Esophagus (tissue), 2 donors: ENCODE results near the gene NFXL1. TPM values are rescaled to one million over a fixed set of nuclear protein-coding genes. Genes with fewer than 3 reads are reported as not detected.

ENCODE experiments used
- H3K27ac ChIP-seq, 2 donors: one replicate each; pipeline ENCODE4 v1.5.1; 2013; ENCODE audit warnings: low read depth in 2 of 2, mild to moderate bottlenecking in 2 of 2, inconsistent platforms in 1 of 2, low read length in 1 of 2, moderate library complexity in 1 of 2
- H3K27me3 ChIP-seq, 2 donors: one replicate each; pipeline ENCODE4 v1.6.1; 2013; ENCODE audit warnings: low read length in 2 of 2, control low read depth in 1 of 2, mild to moderate bottlenecking in 1 of 2; ENCODE audit not compliant: insufficient read depth in 2 of 2, control insufficient read depth in 1 of 2
- H3K36me3 ChIP-seq, 2 donors: one replicate each; pipeline ENCODE4 v1.6.1; 2013; ENCODE audit warnings: low read length in 1 of 2; ENCODE audit not compliant: control insufficient read depth in 2 of 2, insufficient read depth in 2 of 2
- H3K4me1 ChIP-seq, 2 donors: one replicate each; pipeline ENCODE4 v1.6.1; 2013; ENCODE audit warnings: low read length in 1 of 2; ENCODE audit not compliant: control insufficient read depth in 2 of 2, insufficient read depth in 2 of 2
- H3K4me3 ChIP-seq, 2 donors: one replicate each; pipeline ENCODE4 v1.5.1; 2013; ENCODE audit warnings: low read length in 2 of 2, mild to moderate bottlenecking in 2 of 2, low read depth in 1 of 2, moderate library complexity in 1 of 2
- H3K9me3 ChIP-seq, 2 donors: one replicate each; pipeline ENCODE4 v1.6.1; 2013; ENCODE audit warnings: mild to moderate bottlenecking in 2 of 2, low read depth in 1 of 2, low read length in 1 of 2, moderate library complexity in 1 of 2; ENCODE audit not compliant: control insufficient read depth in 2 of 2, insufficient read depth in 1 of 2
- WGBS, 2 donors: extraction: QIAGEN DNeasy Blood & Tissue Kit; methylation state at CpG; one replicate each; pipeline ENCODE4 v1.1.7; 2013; 5-methylcytosine and 5-hydroxymethylcytosine counted together
- polyA plus RNA-seq, 2 donors: library from polyadenylated mRNA; stranded (reverse); fragments of 200-250 nt; gene quantifications; one replicate each; pipeline ENCODE4 v1.2.3, GENCODE V29; 2013
- donor health status: healthy with polysubstance abuse.
- donor health status: Bipolar disorder and iron deficiency.

The NFXL1 gene
- polyA plus RNA-seq, 2 donors: 4.6 to 6.9 TPM

DNA sequence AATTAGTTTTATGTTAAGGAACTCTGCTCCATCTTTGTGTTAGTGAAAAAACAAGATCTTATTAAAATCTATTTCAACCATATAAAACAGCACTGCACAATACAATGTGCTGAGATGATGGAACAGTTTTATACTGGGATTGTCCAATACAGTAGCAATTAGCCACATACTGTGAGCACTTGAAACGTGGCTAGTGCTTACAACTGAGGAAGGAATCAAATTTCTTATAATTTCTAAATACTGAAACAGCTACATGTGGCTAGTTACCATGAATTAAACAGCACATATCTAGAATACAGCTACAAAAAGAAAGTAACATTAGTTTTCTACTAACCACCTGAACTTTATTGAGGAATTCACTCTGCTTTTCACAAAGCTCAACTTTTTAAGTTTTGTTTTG is 14.7 kb downstream of the NFXL1 start:
- Histone ChIP-seq H3K27me3 (no peaks in the 10 kb centered on the region), H3K27ac (no peak overlapping the region), H3K9me3 (no peaks in the 10 kb centered on the region), H3K4me3 (no peak overlapping the region), H3K36me3 (peaks cover 0 to 2% of the 10 kb centered on the region in 2 donors), H3K4me1 (no peaks in the 10 kb centered on the region)
- 72 to 73% methylated on average over 1 of the region's 1 CpG for WGBS, 2 donors

DNA sequence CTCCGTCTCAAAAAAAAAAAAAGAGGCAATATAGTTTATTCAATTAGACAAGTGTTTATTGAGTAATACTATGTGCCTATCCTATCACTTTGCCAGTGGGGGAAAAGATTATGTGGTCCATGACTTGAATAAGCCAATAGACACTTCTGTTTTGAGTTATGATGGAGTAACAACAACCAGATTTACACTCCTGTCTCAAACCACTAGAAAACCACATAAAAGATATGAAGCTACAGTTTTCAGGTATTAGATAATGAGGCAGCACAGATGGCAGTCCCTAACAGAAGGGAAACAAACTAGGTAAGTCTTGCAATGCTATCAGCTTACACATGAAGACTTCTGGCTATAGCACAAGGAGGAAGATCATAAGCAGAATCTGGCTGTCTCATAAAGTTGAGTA is 22.5 kb downstream of the NFXL1 start:
- Histone ChIP-seq H3K27me3 (no peaks in the 10 kb centered on the region), H3K27ac (no peak overlapping the region), H3K4me3 (no peak overlapping the region), H3K4me1 (no peaks in the 10 kb centered on the region), H3K36me3 (peaks cover 2 to 6% of the 10 kb centered on the region in 2 donors), H3K9me3 (no peaks in the 10 kb centered on the region)
- 95 to 100% methylated on average over 1 of the region's 1 CpG for WGBS, 2 donors

DNA sequence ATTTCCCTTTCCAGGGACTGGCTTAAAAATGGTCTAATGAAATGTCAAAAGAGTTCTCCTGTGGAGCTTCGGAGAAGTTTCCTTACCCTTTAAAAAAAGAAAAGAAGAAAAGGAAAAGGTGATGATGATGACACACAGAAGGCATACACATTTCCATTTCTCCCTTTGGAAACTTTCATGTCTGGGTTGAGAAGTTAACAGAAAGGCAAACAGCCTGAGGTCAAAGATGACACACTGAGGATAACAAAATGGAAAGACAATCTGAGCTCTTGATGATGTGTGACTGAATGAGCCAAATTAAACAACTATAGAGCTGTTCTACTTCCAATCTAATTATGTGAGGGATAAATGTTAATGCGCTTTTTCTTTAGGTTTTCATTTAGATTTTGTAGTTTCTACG is 32.2 kb downstream of the NFXL1 start:
- Histone ChIP-seq H3K27me3 (no peaks in the 10 kb centered on the region), H3K27ac (no peak overlapping the region), H3K4me1 (no peaks in the 10 kb centered on the region), H3K36me3 (no peaks in the 10 kb centered on the region), H3K4me3 (no peak overlapping the region), H3K9me3 (no peaks in the 10 kb centered on the region)
- 56 to 74% methylated on average over 3 of the region's 3 CpGs for WGBS, 2 donors

DNA sequence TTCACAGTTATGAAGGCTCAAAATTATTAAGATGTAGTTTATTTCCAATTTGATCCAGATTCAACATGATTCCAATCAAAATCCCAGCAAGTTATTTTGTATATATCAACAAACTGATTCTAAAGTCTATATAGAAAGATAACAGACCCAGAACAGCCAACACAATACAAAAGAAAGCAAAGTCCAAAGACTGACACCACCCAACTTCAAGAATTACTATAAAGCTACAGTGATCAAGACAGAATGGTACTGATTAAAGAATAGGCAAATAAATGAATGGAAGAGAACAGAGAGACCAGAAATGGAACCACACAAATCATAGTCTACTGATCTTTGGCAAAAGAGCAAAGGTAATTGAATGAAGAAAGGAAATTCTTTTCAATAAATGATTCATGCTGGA is 34.9 kb downstream of the NFXL1 start:
- no peak overlapping the region for H3K4me3 ChIP-seq
- no peaks in the 10 kb centered on the region for H3K9me3 ChIP-seq
- H3K36me3 ChIP-seq: no peaks in the 10 kb centered on the region
- H3K27ac ChIP-seq: no peak overlapping the region
- no peaks in the 10 kb centered on the region for H3K4me1 ChIP-seq
- no peaks in the 10 kb centered on the region for H3K27me3 ChIP-seq

DNA sequence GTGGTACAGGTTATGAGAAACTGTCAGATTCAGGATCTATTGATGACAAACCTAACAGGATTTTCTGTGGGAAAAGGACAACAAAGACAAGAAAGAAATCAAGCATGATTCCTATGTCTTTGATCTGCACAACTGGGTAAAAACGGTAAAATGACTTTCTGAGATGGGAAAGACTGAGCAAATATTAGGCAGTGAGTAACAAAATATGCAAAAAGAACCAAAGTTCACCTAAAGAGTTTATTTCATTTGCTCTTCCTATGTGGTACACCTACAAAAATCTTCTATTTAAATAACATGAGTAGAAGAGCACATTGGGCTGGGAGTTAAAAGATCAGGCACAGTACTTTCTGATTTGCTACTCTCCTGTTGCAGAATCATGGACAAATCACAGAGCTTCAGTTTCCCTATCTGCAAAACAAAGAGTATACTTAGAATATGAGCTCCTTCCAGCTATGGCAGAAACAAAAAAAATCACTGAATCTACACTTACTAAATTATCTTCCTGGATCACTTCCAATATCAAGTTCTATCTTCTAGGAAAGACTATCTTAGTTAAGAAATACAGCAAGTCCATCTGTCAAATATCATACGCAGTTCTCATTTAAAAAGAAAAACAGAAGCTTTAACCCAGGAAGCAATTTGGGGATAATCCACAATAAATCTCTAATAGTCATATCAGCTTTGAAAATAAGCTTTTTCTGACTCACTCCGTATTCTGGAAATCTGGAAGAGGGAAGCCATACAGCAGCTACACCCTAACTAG is 37.4 kb downstream of the NFXL1 start:
- Histone ChIP-seq H3K27me3 (no peaks in the 10 kb centered on the region), H3K4me3 (no peak overlapping the region), H3K4me1 (no peaks in the 10 kb centered on the region), H3K36me3 (peaks cover 0 to 3% of the 10 kb centered on the region in 2 donors), H3K9me3 (no peaks in the 10 kb centered on the region), H3K27ac (no peak overlapping the region)
- WGBS, 2 donors: 88 to 89% methylated on average over 3 of the region's 3 CpGs

DNA sequence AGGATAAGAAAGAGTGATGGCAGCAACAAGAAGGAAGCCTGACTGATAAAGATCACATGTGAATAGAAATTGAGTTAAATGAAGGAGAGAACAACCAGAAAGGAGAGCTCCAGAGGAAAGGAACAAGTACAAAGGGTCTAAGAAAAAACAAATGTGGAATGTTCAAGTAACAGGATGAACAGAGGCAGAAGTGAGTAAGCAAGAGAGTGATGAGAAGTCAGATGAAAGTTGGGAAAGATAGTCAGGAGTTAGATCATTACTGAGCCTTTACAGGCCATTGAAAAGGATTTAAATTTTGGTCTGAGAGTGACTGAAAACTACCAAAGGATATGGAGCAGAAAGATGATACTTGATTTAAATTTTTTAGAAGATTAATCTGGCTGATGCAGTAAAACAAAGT is 38.1 kb downstream of the NFXL1 start:
- Histone ChIP-seq H3K9me3 (no peaks in the 10 kb centered on the region), H3K4me1 (no peaks in the 10 kb centered on the region), H3K27ac (no peak overlapping the region), H3K36me3 (peaks cover 0 to 3% of the 10 kb centered on the region in 2 donors), H3K27me3 (no peaks in the 10 kb centered on the region), H3K4me3 (no peak overlapping the region)

DNA sequence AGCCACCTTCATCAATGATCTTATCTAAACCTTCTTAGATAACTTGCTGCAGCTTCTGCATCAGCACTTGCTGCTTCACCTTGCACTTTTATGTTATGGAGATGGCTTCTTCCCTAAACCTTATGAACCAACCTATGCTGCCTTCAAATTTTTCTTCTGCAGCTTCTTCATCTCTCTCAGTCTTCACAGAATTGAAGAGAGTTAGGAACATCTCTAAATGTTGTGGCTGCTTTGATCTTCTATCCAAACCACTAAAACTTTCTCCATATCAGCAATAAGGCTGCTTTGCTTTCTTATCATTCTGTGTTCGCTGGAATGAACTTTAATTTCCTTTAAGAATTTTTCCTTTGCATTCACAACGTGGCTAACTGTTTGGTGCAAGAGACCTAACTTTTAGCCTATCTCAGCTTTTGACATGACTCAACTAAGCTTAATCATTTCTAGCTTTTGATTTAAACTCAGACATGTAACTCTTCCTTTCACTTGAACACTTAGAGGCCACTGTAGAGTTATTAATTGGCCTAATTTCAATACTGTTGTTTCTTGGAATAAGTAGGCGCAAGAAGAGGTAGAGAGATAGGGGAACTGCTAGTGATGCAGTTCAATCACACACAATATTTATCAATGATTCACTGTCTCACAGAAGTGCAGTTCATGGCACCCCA is 40.4 kb downstream of the NFXL1 start:
- no peaks in the 10 kb centered on the region for H3K9me3 ChIP-seq
- H3K4me3 ChIP-seq: no peak overlapping the region
- peaks cover 0 to 3% of the 10 kb centered on the region in 2 donors for H3K36me3 ChIP-seq
- 84 to 87% methylated on average over 3 of the region's 3 CpGs for WGBS, 2 donors
- H3K4me1 ChIP-seq: no peaks in the 10 kb centered on the region
- H3K27ac ChIP-seq: no peak overlapping the region
- H3K27me3 ChIP-seq: no peaks in the 10 kb centered on the region

DNA sequence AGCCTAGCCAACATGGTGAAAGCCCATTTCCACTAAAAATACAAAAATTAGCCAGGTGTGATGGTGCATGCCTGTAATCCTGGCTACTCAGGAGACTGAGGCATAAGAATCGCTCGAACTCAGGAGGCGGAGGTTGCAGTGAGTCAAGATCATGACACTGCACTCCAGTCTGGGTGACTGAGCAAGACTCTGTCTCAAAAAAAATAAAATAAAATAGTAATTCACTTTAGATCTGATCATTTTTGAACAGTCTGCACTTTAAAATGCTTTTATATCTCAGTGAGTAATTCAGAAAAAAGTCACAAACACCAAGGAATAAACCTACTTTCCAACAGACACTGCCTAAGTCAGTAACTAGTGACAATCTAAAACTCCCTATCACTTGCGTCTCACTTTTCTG is 50.9 kb downstream of the NFXL1 start:
- Histone ChIP-seq H3K27ac (no peak overlapping the region), H3K27me3 (no peaks in the 10 kb centered on the region), H3K36me3 (peaks cover 0 to 2% of the 10 kb centered on the region in 2 donors), H3K9me3 (no peaks in the 10 kb centered on the region), H3K4me3 (no peak overlapping the region), H3K4me1 (no peaks in the 10 kb centered on the region)
- WGBS, 2 donors: 80 to 84% methylated on average over 4 of the region's 4 CpGs

DNA sequence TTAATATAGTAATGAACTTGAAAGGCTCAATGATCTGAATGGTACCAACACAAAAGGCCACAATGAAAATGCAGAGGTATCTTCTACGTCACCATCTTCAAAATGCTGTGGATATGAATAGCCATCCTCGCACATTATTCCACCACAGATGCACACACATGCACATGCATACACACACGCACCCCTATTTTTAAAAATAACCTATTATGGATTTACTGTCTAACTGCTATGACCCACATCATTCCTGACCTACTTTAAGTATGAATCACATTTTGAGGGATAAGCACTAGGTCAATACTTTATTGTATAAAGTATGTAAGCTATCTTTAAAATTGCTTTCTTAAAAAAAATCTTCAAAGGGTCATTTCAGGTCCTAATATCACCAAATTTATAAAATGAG is 52.1 kb downstream of the NFXL1 start:
- H3K4me3 ChIP-seq: no peak overlapping the region
- H3K36me3 ChIP-seq: peaks cover 0 to 2% of the 10 kb centered on the region in 2 donors
- H3K4me1 ChIP-seq: no peaks in the 10 kb centered on the region
- H3K27me3 ChIP-seq: no peaks in the 10 kb centered on the region
- WGBS, 2 donors: 90 to 97% methylated on average over 3 of the region's 3 CpGs
- no peak overlapping the region for H3K27ac ChIP-seq
- H3K9me3 ChIP-seq: no peaks in the 10 kb centered on the region

DNA sequence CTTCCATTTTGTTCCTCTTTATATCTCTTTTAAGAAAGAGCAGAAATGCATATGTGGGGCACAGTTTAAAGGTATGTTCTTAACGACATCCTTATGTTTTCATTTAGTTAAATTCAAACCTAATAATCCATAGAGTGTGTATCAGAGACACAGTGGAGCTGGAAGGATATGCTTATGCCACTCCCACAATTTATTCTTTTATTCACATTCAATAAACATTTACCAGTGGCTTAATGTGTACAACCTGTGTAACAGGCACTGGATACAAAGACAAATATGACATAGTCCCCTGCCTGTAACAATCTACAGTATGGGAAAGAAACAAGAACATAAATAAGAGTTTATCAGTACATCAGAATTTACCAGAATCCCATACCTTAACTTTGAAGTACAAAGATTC is 54.1 kb downstream of the NFXL1 start:
- H3K36me3 ChIP-seq: peaks cover 2% of the 10 kb centered on the region in 2 donors
- no peaks in the 10 kb centered on the region for H3K9me3 ChIP-seq
- no peak overlapping the region for H3K27ac ChIP-seq
- no peaks in the 10 kb centered on the region for H3K27me3 ChIP-seq
- 88 to 94% methylated on average over 1 of the region's 1 CpG for WGBS, 2 donors
- H3K4me3 ChIP-seq: no peak overlapping the region
- H3K4me1 ChIP-seq: no peaks in the 10 kb centered on the region
